Endothelial cell of umbilical vein (primary cell): ENCODE measurements around the gene TAS1R3. TPM values are rescaled to one million over a fixed set of nuclear protein-coding genes. Genes with fewer than 3 reads are reported as not detected.

Experiments
- BruUV-seq: library from RNA; stranded (reverse); fragments of 400-500 nt; replicated peaks from 2 replicates; lab custom pipeline; 2021; lab: Mats Ljungman, UMichigan
- CTCF ChIA-PET: fragments of 300-600, 350-600 bp; sonication (Branson Sonifier 250); formaldehyde crosslinking; loops from one replicate; lab custom pipeline; 2021; ENCODE audit warnings: antibody characterized with exemption, inconsistent platforms; lab: Charles Lee
- POLR2A ChIA-PET: fragments of 300-600, 350-600 bp; sonication (Branson Sonifier 250); formaldehyde crosslinking; loops from one replicate; lab custom pipeline; 2021; ENCODE audit warnings: antibody characterized with exemption, inconsistent platforms; lab: Charles Lee
- DNase-seq: peaks from one replicate; pipeline ENCODE4 v3.0.0-alpha.2; 2011; ENCODE audit warnings: low read depth, low spot score
- FAIRE-seq: peaks from 2 replicates; lab custom pipeline; 2011; peaks lifted over from hg19 to GRCh38; lab: Jason Lieb, UNC
- H2AFZ ChIP-seq: 2 replicates; pipeline ENCODE4 v1.6.0; 2012; ENCODE audit warnings: low read depth, low read length, control low read depth, inconsistent platforms
- H3K27ac ChIP-seq: 2 replicates; pipeline ENCODE4 v1.5.1; 2011; ENCODE audit warnings: low read depth, mild to moderate bottlenecking, control low read depth, low read length, moderate library complexity; ENCODE audit not compliant: insufficient read depth
- H3K27me3 ChIP-seq, 2 experiments: 2 replicates each; pipeline versions ENCODE4 v1.6.0 to v1.6.1; 2011; ENCODE audit warnings: low read length in 2 of 2, mixed read lengths in 1 of 2; ENCODE audit not compliant: control insufficient read depth in 2 of 2, insufficient read depth in 2 of 2
- H3K36me3 ChIP-seq, 2 experiments: 2 replicates in 1 of 2; 3 replicates in 1 of 2; pipeline ENCODE4 v1.5.1; 2011; ENCODE audit warnings: low read length in 2 of 2, mild to moderate bottlenecking in 1 of 2, moderate library complexity in 1 of 2; ENCODE audit not compliant: control insufficient read depth in 2 of 2, insufficient read depth in 2 of 2; ENCODE audit errors: extremely low read depth in 1 of 2
- H3K4me1 ChIP-seq: 3 replicates; pipeline ENCODE4 v1.5.1; 2011; ENCODE audit warnings: mild to moderate bottlenecking, low read length; ENCODE audit not compliant: control insufficient read depth, insufficient read depth; ENCODE audit errors: extremely low read depth
- H3K4me2 ChIP-seq: 2 replicates; pipeline ENCODE4 v1.6.1; 2011; ENCODE audit warnings: low read length, control low read depth, mixed read lengths; ENCODE audit not compliant: insufficient read depth
- H3K4me3 ChIP-seq, 3 experiments: fragments of 200-600 bp in 1 of 3; sonication (generic), shearing (Covaris generic) in 1 of 3; replicated peaks in 1 of 3; 2 replicates each; pipeline ENCODE4 v1.5.1; 2011 to 2016; ENCODE audit warnings: control low read depth in 3 of 3, low read length in 3 of 3, mild to moderate bottlenecking in 2 of 3, inconsistent platforms in 1 of 3, low read depth in 1 of 3, moderate library complexity in 1 of 3; ENCODE audit not compliant: insufficient read depth in 1 of 3
- H3K79me2 ChIP-seq: 2 replicates; pipeline ENCODE4 v1.6.0; 2012; ENCODE audit warnings: low read length, inconsistent platforms; ENCODE audit not compliant: control insufficient read depth, insufficient read depth
- H3K9ac ChIP-seq: replicated peaks from 2 replicates; pipeline ENCODE3; 2011; ENCODE audit warnings: low read length, control low read depth; ENCODE audit not compliant: insufficient read depth; ENCODE audit errors: extremely low read depth
- H3K9me1 ChIP-seq: replicated peaks from 3 replicates; pipeline ENCODE4 v1.6.0; 2011; ENCODE audit warnings: mild to moderate bottlenecking, low read length; ENCODE audit not compliant: control insufficient read depth, insufficient read depth; ENCODE audit errors: extremely low read depth
- H3K9me3 ChIP-seq: replicated peaks from 2 replicates; pipeline ENCODE4 v1.5.1; 2012; ENCODE audit warnings: low read length, inconsistent platforms; ENCODE audit not compliant: control insufficient read depth, insufficient read depth
- H4K20me1 ChIP-seq: replicated peaks from 2 replicates; pipeline ENCODE3; 2011; ENCODE audit warnings: mild to moderate bottlenecking, low read length; ENCODE audit not compliant: control insufficient read depth, insufficient read depth; ENCODE audit errors: extremely low read depth
- EZH2 ChIP-seq: IDR thresholded peaks from 2 replicates; pipeline ENCODE4 v1.6.1; 2012; ENCODE audit warnings: borderline replicate concordance, low read depth, mild to moderate bottlenecking, moderate library complexity, low read length, inconsistent platforms; ENCODE audit not compliant: severe bottlenecking
- FOS ChIP-seq: IDR thresholded peaks from 2 replicates; pipeline ENCODE4 v1.6.1; 2011; ENCODE audit warnings: mild to moderate bottlenecking, low read length, moderate library complexity, borderline replicate concordance; ENCODE audit not compliant: insufficient read depth
- JUN ChIP-seq: IDR thresholded peaks from 2 replicates; pipeline ENCODE4 v1.6.1; 2011; ENCODE audit warnings: borderline replicate concordance, low read depth; ENCODE audit not compliant: insufficient read length, insufficient read depth
- MYC ChIP-seq: IDR thresholded peaks from one replicate; pipeline ENCODE4 v1.6.1; 2011; ENCODE audit warnings: mild to moderate bottlenecking, low read depth, low read length
- POLR2A ChIP-seq: IDR thresholded peaks from 2 replicates; pipeline ENCODE4 v1.6.1; 2012; ENCODE audit warnings: low read depth, mild to moderate bottlenecking, control low read depth, low read length
- dilution Hi-C: fragments of 300-500 bp; cut with MboI; formaldehyde crosslinking; loops from one replicate; pipeline ENCODE4 v1.15.0; 2019; ENCODE audit warnings: low sequenced_read_pairs; ENCODE audit not compliant: extremely low pct_ligation_motif_present
- intact Hi-C: fragments of 100-400 bp; cut with micrococcal nuclease; formaldehyde crosslinking; loops from one replicate; pipeline ENCODE4 v1.10.0; 2022
- polyA plus RNA-seq, 4 experiments: library from polyadenylated mRNA; depleted of rRNA in 3 of 4; stranded (reverse) in 3 of 4; unstranded in 1 of 4; fragments of >200 nt; gene quantifications; 2 replicates each; pipeline versions ENCODE4 v1.2.1 to v1.2.3, GENCODE V29; 2011 to 2012; ENCODE audit warnings: missing spikeins in 1 of 4
- total RNA-seq: library from RNA; stranded (reverse); gene quantifications from 2 replicates; pipeline ENCODE4 v1.2.3, GENCODE V29; 2021
- TF ChIP-seq, protein P1 (sequence below): IDR thresholded peaks from 2 replicates; pipeline ENCODE4 v1.6.1; 2011; ENCODE audit not compliant: insufficient read depth, insufficient read length

TAS1R3 gene
- total and polyA plus RNA-seq, 2 donors (not counting 3 experiments of a cell fraction or from before 2014, with no cell fraction given): 0.26 to 0.38 TPM

GRCh38 chr1:1356796-1357401, 25.8 kb downstream of the TAS1R3 start:
- no peaks in the 10 kb centered on the region for H3K4me1 ChIP-seq
- no peak for DNase-seq
- no peak overlapping the region for H3K4me3 ChIP-seq
- no peaks in the 10 kb centered on the region for H3K79me2 ChIP-seq
- no peak overlapping the region for H3K4me2 ChIP-seq
- H3K36me3 ChIP-seq: no peaks in the 10 kb centered on the region
- H3K27ac ChIP-seq: no peak overlapping the region
- no peak overlapping the region for H3K9ac ChIP-seq
- H4K20me1 ChIP-seq: no peaks in the 10 kb centered on the region
- peaks cover 11 to 23% of the 10 kb centered on the region in 2 experiments for H3K27me3 ChIP-seq
- POLR2A ChIA-PET: no interaction called here
- H3K9me3 ChIP-seq: no peaks in the 10 kb centered on the region
- CTCF ChIA-PET: no interaction called here
- intact Hi-C loops: no loop called here
- FAIRE-seq: no peak
- TF ChIP-seq EZH2 (no peak), JUN (no peak), POLR2A (no peak)
- TF ChIP-seq, protein P1, sequence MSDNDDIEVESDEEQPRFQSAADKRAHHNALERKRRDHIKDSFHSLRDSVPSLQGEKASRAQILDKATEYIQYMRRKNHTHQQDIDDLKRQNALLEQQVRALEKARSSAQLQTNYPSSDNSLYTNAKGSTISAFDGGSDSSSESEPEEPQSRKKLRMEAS: no peak
- no peaks in the 10 kb centered on the region for H3K9me1 ChIP-seq
- H2AFZ ChIP-seq: no peak overlapping the region
- dilution Hi-C loops: no loop called here
- no TSS peak for BruUV-seq

- FAIRE-seq (no peak), DNase-seq (no peak)
- no peaks in the 10 kb centered on the region for H3K79me2 ChIP-seq
- dilution Hi-C loops (no loop called here), intact Hi-C loops (no loop called here)
- H4K20me1 ChIP-seq: no peaks in the 10 kb centered on the region
- H3K4me1 ChIP-seq: no peaks in the 10 kb centered on the region
- no TSS peak for BruUV-seq
- CTCF ChIA-PET: no interaction called here
- no peak overlapping the region for H2AFZ ChIP-seq
- H3K27me3 ChIP-seq: peaks cover 11 to 22% of the 10 kb centered on the region in 2 experiments
- TF ChIP-seq, protein P1: no peak
- TF ChIP-seq MYC (no peak), EZH2 (no peak), POLR2A (no peak), FOS (no peak)
- no peak overlapping the region for H3K9ac ChIP-seq
- H3K9me3 ChIP-seq: no peaks in the 10 kb centered on the region
- no peak overlapping the region for H3K4me2 ChIP-seq
- H3K4me3 ChIP-seq: no peak overlapping the region
- no peaks in the 10 kb centered on the region for H3K9me1 ChIP-seq
- POLR2A ChIA-PET: no interaction called here
- H3K36me3 ChIP-seq: no peaks in the 10 kb centered on the region
- no peak overlapping the region for H3K27ac ChIP-seq
Measured at GRCh38 chr1:1357871-1358432, 26.9 kb downstream of the TAS1R3 start.
